NT2/D1 (cell line): Measurements from ENCODE around the gene RPRD1A.

Source experiments
- YY1 ChIP-seq: IDR thresholded peaks from 2 replicates; pipeline ENCODE4 v1.6.1; 2011; ENCODE audit not compliant: insufficient read length, insufficient read depth
- ZNF274 ChIP-seq: IDR thresholded peaks from 2 replicates; pipeline ENCODE4 v1.6.1; 2011; ENCODE audit warnings: mild to moderate bottlenecking, low read depth, low read length

GRCh38 chr18:36104749-36105148 is 37.4 kb upstream of the RPRD1A start:
- TF ChIP-seq ZNF274 (no peak), YY1 (no peak)
